ENCODE results near the gene SHC3. TPM values are rescaled to one million over a fixed set of nuclear protein-coding genes. Genes with fewer than 3 reads are reported as not detected.

SHC3 gene
- total and polyA plus RNA-seq, 2 donors from 2014 or later = 0.95 to 1.5 TPM

DNA sequence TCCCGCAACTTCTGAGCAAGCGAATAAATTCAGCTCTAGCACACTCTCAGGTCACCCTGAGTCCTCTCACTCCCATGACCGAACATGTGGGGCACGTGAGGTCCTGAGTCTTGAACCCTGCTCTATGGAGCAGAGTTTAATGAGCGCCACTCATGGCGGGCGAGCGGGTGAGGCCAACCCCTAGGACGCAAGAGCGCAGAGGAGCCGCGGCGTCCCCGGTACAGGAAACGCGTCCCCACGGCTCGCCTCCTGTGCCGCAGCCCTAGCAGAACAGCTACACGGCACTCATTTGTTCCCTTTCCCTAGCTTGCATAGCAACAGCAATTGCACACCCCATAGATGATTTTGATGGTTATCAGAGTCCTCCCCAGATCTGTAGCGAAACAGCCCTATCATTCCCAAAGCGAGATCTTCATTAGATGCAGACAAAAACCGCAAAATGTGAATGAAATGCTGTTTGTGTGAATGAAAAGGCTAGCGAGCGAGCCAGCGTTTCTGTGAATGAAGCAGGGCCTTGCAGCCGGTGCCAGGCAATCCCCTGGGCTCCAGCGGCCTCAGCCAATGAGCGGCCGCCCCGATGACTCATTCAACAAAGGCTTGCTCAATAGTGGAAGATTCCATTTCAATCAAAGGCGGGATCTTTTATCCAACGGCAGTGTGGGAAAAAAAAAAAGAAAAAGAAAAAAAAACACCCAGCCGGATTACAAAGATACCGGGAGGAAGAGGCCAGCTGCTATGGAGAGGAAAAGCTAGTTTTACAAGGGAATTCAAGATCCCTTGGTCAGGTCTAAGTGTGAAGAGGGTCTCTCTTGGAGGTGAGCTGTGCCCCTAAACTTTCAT lies 1.5 kb upstream of the SHC3 start:
- TF ChIP-seq, protein P1, sequence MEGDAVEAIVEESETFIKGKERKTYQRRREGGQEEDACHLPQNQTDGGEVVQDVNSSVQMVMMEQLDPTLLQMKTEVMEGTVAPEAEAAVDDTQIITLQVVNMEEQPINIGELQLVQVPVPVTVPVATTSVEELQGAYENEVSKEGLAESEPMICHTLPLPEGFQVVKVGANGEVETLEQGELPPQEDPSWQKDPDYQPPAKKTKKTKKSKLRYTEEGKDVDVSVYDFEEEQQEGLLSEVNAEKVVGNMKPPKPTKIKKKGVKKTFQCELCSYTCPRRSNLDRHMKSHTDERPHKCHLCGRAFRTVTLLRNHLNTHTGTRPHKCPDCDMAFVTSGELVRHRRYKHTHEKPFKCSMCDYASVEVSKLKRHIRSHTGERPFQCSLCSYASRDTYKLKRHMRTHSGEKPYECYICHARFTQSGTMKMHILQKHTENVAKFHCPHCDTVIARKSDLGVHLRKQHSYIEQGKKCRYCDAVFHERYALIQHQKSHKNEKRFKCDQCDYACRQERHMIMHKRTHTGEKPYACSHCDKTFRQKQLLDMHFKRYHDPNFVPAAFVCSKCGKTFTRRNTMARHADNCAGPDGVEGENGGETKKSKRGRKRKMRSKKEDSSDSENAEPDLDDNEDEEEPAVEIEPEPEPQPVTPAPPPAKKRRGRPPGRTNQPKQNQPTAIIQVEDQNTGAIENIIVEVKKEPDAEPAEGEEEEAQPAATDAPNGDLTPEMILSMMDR (IDR thresholded peaks at IDR 0.05; ENCODE audit: borderline replicate concordance, extremely low read depth, insufficient read depth) = no peak
- intact Hi-C loops (cut with DNase I) = no loop called here
- DNase-seq = peak; percentile 92 to 97 (median 96)
- Histone ChIP-seq H3K27ac (ENCODE audit: low read depth in 2 of 2, low read length in 2 of 2) (peak overlapping the region; percentile 82 to 87), H3K36me3 (ENCODE audit: control insufficient read depth in 2 of 3, insufficient read depth in 3 of 3, low read length in 3 of 3) (no peaks in the 10 kb centered on the region), H3K9ac (ENCODE audit: low read length in 3 of 3) (peak overlapping the region; percentile 34 to 66 (median 36)), H3K9me3 (ENCODE audit: control insufficient read depth in 2 of 3, insufficient read depth in 1 of 3, low read length in 3 of 3) (no peaks in the 10 kb centered on the region), H3K4me3 (ENCODE audit: low read length in 3 of 3) (peak overlapping the region; percentile 54 to 79 (median 61)), H3K4me1 (ENCODE audit: control insufficient read depth in 2 of 3, insufficient read depth in 2 of 3, low read depth in 1 of 3, low read length in 3 of 3) (peaks cover 0 to 10% (median 6%) of the 10 kb centered on the region in 3 donors), H3K27me3 (ENCODE audit: control insufficient read depth, insufficient read depth, low read length) (peaks cover 17% of the 10 kb centered on the region)
- FAIRE-seq = peak; percentile 98

- peak in 2 of 5 donors; percentile 64 to 79 for DNase-seq
- TF ChIP-seq, protein P1 (IDR thresholded peaks at IDR 0.05; ENCODE audit: borderline replicate concordance, extremely low read depth, insufficient read depth) = no peak
- intact Hi-C loops (cut with DNase I) = no loop called here
- H3K27me3 ChIP-seq (ENCODE audit: control insufficient read depth, insufficient read depth, low read length) = peaks cover 17% of the 10 kb centered on the region
- H3K36me3 ChIP-seq (ENCODE audit: control insufficient read depth in 2 of 3, insufficient read depth in 3 of 3, low read length in 3 of 3) = no peaks in the 10 kb centered on the region
- peaks cover 0 to 10% (median 6%) of the 10 kb centered on the region in 3 donors for H3K4me1 ChIP-seq (ENCODE audit: control insufficient read depth in 2 of 3, insufficient read depth in 2 of 3, low read depth in 1 of 3, low read length in 3 of 3)
- no peak for FAIRE-seq
- H3K9me3 ChIP-seq (ENCODE audit: control insufficient read depth in 2 of 3, insufficient read depth in 1 of 3, low read length in 3 of 3) = no peaks in the 10 kb centered on the region
- H3K4me3 ChIP-seq (ENCODE audit: low read length in 3 of 3) = peak overlapping the region; percentile 39 to 79 (median 61)
- peak overlapping the region; percentile 34 to 66 (median 36) for H3K9ac ChIP-seq (ENCODE audit: low read length in 3 of 3)
- peak overlapping the region; percentile 82 to 87 for H3K27ac ChIP-seq (ENCODE audit: low read depth in 2 of 2, low read length in 2 of 2)
Observed at GRCh38 chr9:89179540-89179894, 899 bp upstream of the SHC3 start.

DNA sequence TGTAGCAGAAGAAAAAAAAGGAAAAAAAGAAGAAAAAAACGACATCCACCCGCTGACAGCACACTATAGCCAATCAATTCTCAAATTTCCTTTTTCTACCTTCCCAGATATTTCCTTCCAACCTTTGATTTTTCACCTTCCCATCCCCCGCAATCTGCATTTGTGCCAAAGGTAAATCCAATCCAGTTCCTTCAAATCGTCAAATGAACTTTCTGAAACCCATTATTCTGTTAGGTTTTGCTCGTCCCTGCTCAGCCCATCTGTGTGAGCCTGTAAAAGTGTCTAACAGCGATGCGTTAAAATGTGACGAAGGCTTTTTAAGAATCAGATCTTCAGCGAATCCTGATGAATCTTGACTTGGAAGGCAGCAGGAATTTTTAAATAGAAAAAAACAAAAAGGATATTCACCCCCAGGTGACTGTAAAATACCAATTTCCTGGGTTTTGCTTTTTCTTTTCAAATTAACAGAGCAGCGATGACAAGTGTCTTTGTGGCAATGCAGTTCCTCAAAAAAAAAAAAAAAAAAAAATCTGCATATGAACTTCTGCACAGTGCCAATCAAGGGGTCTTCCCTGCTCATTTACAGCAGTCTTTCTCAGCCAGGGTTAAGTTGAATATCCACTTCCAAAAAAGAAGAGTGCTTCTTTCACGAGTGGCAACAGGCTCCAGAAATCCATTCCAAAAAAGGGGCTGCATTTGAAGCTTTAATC lies 367 bp upstream of the SHC3 start:
- FAIRE-seq = no peak
- peaks cover 0 to 10% (median 6%) of the 10 kb centered on the region in 3 donors for H3K4me1 ChIP-seq (ENCODE audit: control insufficient read depth in 2 of 3, insufficient read depth in 2 of 3, low read depth in 1 of 3, low read length in 3 of 3)
- H3K27ac ChIP-seq (ENCODE audit: low read depth in 2 of 2, low read length in 2 of 2) = peak overlapping the region; percentile 82 to 87
- intact Hi-C loops (cut with DNase I) = no loop called here
- peak overlapping the region in 2 of 3 donors; percentile 34 to 66 for H3K9ac ChIP-seq (ENCODE audit: low read length in 3 of 3)
- H3K4me3 ChIP-seq (ENCODE audit: low read length in 3 of 3) = peak overlapping the region in 2 of 3 donors; percentile 39 to 79
- no peaks in the 10 kb centered on the region for H3K9me3 ChIP-seq (ENCODE audit: control insufficient read depth in 2 of 3, insufficient read depth in 1 of 3, low read length in 3 of 3)
- H3K27me3 ChIP-seq (ENCODE audit: control insufficient read depth, insufficient read depth, low read length) = peaks cover 17% of the 10 kb centered on the region
- TF ChIP-seq, protein P1 (IDR thresholded peaks at IDR 0.05; ENCODE audit: borderline replicate concordance, extremely low read depth, insufficient read depth) = no peak
- DNase-seq = peak in 1 of 5 donors; percentile 24
- no peaks in the 10 kb centered on the region for H3K36me3 ChIP-seq (ENCODE audit: control insufficient read depth in 2 of 3, insufficient read depth in 3 of 3, low read length in 3 of 3)

Measured in kidney (tissue), 14 donors.